ENCODE data around the gene AQP10. TPM values are rescaled to one million over a fixed set of nuclear protein-coding genes. Genes with fewer than 3 reads are reported as not detected.

Gene AQP10
- total and polyA plus RNA-seq, 9 of the 15 experiments (the other 6 are each of a cell fraction or from before 2014, with no cell fraction given) = 0.37 to 9.7 (median 1.9) TPM

GRCh38 chr1:154272217-154272998 lies 48.5 kb upstream of the AQP10 start, which contains the start of gene HAX1 (continued):
- TF ChIP-seq BDP1 (IDR thresholded peaks at IDR 0.05; ENCODE audit: insufficient read depth, insufficient read length) (no peak), FOXJ3 (CRISPR knock-in tag; IDR thresholded peaks at IDR 0.05) (no peak), HCFC1 (IDR thresholded peaks at IDR 0.05; ENCODE audit: low read depth, low read length) (peak; percentile 55; the same call in 1 of the 2 replicates), ILF3 (IDR thresholded peaks at IDR 0.05; ENCODE audit: borderline replicate concordance) (no peak), FOS (IDR thresholded peaks at IDR 0.05; ENCODE audit: extremely low read depth, insufficient read length) (no peak), XRCC5 (IDR thresholded peaks at IDR 0.05; ENCODE audit: low read depth, low read length) (peak; percentile 79; the same call in 1 of the 2 replicates), GATAD2A (IDR thresholded peaks at IDR 0.05) (no peak), ATF1 (CRISPR knock-in tag; IDR thresholded peaks at IDR 0.05) (no peak), ATF1 (tag; IDR thresholded peaks at IDR 0.05) (peak; percentile 94), ZNF655 (CRISPR knock-in tag; IDR thresholded peaks at IDR 0.05) (no peak), USF2 (CRISPR knock-in tag; IDR thresholded peaks at IDR 0.05) (no peak), NFE2L1 (tag; IDR thresholded peaks at IDR 0.05; ENCODE audit: borderline replicate concordance, low read depth) (no peak), STAT5A (IDR thresholded peaks at IDR 0.05; ENCODE audit: borderline replicate concordance, low read length) (no peak), PRPF4 (IDR thresholded peaks at IDR 0.05; ENCODE audit: insufficient read depth, low read depth, low read length, poor library complexity, severe bottlenecking) (no peak), TCF7L2 (IDR thresholded peaks at IDR 0.05; ENCODE audit: low read depth, low read length) (no peak), ZNF224 (CRISPR knock-in tag; IDR thresholded peaks at IDR 0.05) (no peak), SMC3 (conservative IDR thresholded peaks at IDR 0.05; ENCODE audit: insufficient read depth, low read depth, low read length) (peak; percentile 85), ASH1L (IDR thresholded peaks at IDR 0.05; ENCODE audit: borderline replicate concordance, low read depth, partially characterized antibody) (no peak), NFYB (IDR thresholded peaks at IDR 0.05; ENCODE audit: extremely low read depth, insufficient read length) (no peak), CBFA2T3 (IDR thresholded peaks at IDR 0.05) (0 out of 2 replicates have a peak, but pooled peaks have one; percentile 17)
- TF ChIP-seq, protein P1, sequence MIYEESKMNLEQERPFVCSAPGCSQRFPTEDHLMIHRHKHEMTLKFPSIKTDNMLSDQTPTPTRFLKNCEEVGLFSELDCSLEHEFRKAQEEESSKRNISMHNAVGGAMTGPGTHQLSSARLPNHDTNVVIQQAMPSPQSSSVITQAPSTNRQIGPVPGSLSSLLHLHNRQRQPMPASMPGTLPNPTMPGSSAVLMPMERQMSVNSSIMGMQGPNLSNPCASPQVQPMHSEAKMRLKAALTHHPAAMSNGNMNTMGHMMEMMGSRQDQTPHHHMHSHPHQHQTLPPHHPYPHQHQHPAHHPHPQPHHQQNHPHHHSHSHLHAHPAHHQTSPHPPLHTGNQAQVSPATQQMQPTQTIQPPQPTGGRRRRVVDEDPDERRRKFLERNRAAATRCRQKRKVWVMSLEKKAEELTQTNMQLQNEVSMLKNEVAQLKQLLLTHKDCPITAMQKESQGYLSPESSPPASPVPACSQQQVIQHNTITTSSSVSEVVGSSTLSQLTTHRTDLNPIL (CRISPR knock-in tag; IDR thresholded peaks at IDR 0.05) = no peak
- TF ChIP-seq, protein P2, sequence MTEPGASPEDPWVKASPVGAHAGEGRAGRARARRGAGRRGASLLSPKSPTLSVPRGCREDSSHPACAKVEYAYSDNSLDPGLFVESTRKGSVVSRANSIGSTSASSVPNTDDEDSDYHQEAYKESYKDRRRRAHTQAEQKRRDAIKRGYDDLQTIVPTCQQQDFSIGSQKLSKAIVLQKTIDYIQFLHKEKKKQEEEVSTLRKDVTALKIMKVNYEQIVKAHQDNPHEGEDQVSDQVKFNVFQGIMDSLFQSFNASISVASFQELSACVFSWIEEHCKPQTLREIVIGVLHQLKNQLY (CRISPR knock-in tag; conservative IDR thresholded peaks at IDR 0.05) = no peak
- TF ChIP-seq, protein P3, sequence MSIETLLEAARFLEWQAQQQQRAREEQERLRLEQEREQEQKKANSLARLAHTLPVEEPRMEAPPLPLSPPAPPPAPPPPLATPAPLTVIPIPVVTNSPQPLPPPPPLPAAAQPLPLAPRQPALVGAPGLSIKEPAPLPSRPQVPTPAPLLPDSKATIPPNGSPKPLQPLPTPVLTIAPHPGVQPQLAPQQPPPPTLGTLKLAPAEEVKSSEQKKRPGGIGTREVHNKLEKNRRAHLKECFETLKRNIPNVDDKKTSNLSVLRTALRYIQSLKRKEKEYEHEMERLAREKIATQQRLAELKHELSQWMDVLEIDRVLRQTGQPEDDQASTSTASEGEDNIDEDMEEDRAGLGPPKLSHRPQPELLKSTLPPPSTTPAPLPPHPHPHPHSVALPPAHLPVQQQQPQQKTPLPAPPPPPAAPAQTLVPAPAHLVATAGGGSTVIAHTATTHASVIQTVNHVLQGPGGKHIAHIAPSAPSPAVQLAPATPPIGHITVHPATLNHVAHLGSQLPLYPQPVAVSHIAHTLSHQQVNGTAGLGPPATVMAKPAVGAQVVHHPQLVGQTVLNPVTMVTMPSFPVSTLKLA (conservative IDR thresholded peaks at IDR 0.05) = peak; percentile 52 to 77; a peak in 3 of 4 replicates
